GM19468 (cell line): ENCODE results near the gene SLC25A42.
"Not testable (repeated sequence)": the region's sequence is repeated elsewhere in the genome, so short reads cannot be mapped to it uniquely, and the experiment has no call there.

Experiments
- ATAC-seq: cut with Tn5 transposase; IDR thresholded peaks from one replicate; pipeline ENCODE4 v1.9.1; 2021; ENCODE audit warnings: mild to moderate bottlenecking, moderate library complexity, moderate number of reproducible peaks; ENCODE audit not compliant: unreplicated experiment; ENCODE audit errors: extremely low read depth

The SLC25A42 gene

DNA sequence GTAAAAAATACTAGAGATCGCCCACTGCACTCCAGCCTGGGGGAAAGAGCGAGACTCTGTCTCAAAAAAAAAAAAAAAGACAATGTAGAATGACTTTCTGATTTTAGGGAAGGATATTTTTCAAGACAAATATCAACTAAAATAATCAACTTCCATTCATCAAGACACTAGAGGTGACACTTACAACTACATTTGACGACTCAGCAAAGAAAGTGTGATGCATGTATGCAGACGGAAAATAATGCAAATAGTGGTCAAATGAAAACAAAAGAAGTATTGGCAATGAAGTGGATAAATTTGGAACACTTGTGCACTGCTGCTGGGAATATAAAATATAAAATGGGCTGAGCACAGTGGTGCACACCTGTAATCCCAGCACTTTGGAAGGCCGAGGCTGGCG lies 62.3 kb downstream of the SLC25A42 start:
- ATAC-seq = no peak

DNA sequence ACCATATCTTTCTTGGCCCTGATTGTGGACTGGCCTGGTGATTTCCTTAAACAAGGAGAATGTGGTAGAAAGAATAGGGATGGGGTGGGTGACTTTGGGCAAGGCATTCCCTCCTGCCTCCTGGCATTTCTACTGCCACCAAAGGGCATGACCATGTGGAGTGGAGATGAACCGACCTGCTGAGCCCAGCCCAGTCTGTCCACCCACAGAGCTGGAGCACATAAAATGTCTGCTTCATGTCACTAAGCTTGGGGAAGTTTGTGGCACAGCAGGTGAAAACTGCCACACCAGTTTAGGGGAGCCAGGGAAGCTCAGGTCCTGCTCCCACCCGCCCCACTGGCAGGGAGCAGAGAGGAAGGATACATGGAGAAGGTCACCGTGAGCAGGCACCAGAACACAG lies 68.2 kb downstream of the SLC25A42 start:
- no peak for ATAC-seq

DNA sequence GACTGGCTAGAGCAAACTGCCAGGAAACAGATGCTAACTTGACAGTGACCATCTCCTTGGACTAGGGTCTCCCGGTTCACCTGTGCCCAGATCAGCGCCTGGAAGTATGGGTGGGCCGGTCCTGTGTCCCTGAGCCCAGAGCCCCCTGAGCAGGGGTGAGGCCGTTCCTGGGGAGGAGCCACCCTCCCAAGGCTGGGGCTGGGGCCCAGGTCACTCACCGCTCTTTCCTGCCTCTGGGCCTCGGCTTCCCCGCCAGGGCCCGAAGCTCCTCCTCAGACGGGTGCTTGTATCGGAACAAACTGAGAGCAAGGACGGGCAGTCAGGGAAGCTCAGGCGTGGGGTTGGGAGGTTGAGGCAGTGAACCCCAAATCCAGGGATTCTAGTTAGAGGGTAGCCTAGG lies 69.1 kb downstream of the SLC25A42 start:
- ATAC-seq = no peak

DNA sequence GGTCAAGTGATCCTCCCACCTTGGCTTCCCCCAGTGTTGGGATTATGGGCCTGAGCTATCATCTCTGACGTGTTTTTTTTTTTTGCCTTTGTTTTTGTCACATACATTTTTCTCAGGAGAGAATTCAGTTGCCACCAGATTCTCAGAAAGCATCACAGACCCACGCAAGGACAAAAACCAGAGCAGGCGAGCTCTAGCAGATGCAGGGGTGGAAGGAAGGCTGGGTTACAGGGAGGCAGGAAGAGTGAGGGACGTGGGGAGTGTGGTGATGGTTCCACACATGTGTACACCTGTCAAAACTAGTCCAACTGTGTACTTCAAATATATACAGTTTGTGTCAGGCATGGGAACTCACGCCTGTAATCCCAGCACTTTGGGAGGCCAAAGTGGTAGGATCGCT lies 70.2 kb downstream of the SLC25A42 start:
- no peak for ATAC-seq

DNA sequence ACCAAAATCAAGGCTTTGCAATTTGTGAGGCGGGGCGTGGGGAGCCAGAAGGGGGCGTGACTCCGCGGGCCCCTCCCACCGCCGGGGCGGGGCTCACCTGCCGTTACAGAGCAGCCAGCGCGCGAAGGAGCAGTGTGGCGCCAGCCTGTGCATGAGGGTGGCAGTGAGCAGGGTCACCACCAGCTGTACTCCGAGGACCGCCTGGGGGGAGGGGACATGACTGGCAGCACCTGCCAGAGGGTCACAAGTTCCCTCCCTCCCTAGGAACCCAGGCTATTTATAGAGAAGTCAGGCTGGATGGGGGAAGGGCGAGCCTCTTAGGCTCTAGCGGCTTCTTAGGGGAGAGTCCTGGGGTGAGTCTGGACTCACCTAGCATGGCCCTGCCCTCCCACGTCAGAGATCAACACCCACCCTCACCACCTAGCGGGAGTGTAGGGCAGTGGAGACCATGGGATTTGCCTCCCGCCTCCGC lies 70.9 kb downstream of the SLC25A42 start:
- ATAC-seq = no peak

DNA sequence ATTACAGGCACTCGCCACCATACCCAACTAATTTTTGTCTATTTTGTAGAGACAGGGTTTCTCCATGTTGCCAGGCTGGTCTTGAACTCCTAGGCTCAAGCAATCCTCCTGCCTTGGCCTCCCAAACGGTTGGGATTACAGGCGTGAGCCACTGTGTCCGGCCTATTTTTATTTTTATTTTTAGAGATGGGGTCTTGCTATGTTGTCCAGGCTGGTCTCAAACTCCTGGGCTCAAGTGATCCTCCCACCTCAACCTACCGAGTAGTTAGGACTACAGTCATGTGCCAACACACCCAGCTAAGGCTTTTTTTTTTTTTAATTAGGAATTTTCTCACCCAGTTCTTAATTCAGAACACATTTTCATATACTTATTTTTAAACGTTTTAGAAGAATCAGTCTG lies 71.9 kb downstream of the SLC25A42 start:
- not testable (repeated sequence) for ATAC-seq

DNA sequence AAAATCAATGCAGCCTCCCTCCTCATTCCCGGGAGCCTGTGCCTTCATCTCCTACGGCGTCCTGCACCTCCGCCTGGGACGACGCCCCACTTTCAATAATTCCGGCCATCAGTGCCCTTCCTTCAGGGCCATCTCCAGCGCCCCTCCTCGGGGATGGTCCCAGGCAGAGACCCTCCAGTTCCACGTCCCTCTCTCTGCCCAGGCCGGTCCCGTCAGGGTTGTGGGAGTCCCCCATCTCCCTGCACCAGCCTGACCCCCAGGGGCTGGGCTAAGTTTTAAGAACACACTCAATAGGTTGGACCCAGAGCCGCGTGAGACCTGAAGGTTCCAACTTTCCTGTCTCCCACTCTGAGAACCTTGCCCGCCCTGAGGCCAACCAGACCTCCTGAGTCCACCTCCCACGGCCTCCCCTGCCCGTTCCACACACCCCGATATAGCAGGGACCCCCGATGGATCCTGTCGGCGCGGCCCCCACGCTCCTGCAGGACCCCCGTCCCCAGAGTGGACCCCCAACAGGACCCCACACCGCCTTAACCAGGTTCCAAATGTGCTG lies 73.8 kb downstream of the SLC25A42 start:
- ATAC-seq = no peak

DNA sequence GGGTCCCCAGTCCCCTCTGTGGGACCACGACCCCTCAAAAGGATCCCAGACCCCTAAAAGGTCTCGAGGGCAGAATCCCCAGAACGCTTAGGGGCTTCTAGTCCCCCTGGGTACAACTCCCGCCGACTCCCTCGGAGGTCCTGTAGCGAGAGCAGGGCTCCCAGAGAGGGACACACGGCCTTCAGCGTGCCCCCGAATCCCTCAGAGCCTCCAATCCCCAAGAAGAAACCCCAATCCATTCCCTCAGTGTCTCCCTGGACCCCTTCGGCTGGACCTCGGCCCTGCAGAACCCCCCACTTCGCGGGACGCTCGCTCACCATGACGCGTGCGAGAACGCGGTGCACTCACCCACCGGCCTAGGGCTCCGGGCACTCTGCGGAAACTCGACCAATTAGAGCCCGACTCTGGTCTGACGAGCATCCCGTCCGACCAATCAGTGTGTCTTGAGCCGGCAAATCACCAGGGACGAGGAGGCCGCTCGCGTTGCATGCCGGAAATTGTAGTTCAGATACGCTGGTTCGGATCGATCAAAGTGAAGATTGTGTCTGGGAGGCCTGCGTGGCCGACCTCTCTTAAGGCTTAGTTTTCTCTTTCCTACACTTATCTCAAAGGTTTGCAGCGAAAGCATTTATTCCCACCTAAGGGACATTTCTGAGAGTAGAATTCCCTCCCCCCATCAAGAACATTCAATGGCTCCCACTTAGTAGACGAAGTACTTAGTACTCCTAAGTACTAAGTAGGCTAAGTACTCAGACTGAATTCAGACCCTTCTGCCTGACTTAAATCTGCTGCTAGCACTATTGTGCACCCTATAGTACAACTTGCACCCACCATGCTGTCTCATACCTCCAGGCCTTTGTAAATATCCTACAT lies 74.6 kb downstream of the SLC25A42 start, which contains the start of gene TMEM161A:
TMEM161A (minus strand) TSS at position 370 of the 873 bp plus-strand sequence; CDS start at position 320, 50 bp downstream.
- peak; percentile 89 for ATAC-seq

DNA sequence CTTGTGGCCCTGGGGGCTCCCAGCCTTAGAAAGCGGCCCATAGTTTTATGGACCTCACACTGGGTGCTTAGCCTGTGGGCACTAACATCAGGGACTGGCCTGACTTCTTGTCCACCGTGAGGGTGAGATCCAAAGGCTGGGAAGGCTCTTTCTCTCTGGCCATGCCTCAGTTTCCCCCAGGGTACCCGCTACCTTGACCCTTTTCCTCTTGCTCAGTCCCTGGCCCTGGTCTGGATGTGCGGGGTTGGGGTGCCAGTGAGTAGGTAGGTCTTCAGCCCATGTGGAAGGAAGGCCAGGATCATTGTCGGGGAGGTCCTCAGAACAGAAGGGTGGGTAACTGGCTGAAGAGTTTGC lies 76.1 kb downstream of the SLC25A42 start:
- ATAC-seq = no peak

DNA sequence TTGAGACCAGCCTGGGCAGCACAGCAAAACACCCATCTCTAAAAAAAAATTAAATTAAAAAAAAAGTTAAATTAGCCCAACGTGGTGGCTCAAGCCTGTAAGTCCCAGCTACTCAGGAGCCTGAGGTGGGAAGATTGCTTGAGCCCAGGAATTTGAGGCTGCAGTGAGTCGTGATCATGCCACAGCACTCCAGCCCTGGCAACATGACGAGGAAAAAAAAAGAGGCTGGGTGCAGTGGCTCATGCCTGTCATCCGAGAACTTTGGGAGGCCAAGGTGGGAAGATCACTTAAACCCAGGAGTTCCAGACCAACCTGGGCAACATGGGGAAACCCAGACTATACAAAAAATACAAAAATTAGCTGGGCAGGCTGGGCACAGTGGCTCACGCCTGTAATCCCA lies 76.7 kb downstream of the SLC25A42 start:
- no peak for ATAC-seq

DNA sequence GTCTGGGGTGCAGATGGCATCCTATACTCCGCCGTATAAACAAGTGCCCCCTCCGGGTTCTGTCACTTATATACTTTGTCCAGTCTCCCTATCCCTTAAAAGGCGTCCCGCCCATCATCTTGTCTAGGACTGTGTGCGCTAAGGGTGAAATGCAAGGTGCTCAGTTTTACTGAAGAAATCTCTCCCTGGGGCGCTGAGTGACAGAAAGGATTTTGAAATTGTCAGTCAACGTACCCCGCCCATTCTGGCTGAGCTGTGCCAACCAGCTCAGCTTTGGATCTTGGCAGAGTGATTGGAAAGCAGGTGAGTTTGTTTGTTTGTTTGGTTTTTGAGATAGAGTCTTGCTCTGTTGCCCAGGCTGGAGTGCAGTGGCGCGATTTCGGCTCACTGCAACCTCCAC lies 78.6 kb downstream of the SLC25A42 start:
- ATAC-seq = no peak

DNA sequence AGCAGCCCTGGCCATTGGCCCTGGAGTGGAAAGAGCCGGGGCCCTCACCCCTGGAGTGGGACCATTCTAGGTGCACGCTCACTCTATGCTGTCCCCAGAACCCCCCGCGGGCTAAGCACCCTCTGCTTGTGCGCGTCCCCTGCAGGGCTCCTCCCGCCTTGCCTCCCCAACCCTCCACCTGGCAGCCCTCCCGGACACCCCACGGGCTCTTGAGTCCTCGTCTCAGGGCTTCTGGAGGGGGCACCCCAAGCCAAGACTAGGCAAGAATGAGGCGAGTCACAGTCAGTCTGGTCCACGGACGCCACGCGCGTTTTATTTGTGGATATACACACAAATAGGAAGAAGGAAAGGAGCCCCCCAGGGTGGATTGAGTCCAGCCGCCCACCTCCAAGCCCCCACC lies 81.5 kb downstream of the SLC25A42 start:
- ATAC-seq = no peak

DNA sequence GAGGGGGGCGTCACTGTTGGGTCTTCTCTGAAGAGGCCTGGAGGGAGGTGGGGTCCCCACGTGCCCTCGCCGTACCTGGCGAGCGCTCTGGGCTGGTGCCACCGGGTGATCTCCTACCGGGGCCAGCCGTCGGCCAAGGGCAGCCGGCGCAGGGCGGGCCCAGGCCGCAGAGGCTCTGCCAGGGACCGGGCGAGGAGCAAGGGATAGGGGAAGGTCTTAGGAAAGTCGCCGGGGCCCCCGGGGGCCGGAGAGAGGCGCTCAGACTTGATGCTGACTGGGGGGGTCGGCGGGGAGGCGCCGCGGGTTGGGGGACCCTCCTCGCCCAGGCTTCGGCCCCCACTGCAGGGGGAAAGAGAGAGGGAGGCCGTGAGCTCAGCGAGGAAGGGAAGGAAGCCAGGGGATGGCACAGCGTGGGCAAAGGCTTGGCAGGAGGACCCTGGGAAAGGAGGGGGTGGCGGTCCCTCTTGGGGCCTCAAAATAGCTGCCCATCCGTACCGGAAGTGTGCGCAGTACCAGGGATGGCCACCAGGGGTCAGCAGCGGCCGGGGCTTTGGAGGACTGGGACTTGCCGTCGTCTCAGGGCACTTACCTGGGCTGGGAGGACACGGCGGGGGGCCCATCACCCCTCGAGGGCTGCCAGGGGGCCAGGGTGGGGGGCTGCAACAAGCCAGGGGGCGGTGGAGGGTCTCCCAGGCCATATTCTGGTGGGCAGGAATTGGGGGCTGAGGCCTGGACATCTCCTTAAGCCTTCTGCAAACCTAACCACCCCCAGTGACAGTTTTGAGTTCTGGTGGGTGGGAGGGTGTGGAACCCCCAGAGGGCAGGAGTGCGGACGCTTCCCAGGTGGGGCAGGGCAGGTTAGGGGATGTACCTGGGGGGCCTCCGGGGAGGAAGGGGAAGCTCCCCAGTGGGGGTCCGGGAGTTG lies 82.2 kb downstream of the SLC25A42 start:
- no peak for ATAC-seq

DNA sequence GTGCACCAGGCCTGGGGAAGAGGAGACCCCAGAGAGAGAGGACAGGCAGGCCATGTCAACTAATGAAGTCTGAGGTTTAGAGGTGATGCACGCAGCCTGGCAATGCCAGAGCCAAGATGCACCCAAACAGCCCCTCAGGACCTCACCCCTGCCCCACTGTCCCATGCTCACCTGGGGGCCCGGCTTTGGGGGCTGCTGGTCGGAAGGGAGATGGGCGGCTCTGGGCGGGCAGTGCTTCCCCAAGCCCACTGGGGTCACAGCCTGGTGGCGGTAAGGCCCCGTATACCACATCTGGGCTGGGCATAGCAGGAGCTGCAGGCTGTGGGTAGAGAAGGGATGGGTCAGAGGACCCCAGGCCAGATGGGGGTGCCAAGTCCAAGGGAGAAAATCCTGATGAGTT lies 83.1 kb downstream of the SLC25A42 start:
- no peak for ATAC-seq

DNA sequence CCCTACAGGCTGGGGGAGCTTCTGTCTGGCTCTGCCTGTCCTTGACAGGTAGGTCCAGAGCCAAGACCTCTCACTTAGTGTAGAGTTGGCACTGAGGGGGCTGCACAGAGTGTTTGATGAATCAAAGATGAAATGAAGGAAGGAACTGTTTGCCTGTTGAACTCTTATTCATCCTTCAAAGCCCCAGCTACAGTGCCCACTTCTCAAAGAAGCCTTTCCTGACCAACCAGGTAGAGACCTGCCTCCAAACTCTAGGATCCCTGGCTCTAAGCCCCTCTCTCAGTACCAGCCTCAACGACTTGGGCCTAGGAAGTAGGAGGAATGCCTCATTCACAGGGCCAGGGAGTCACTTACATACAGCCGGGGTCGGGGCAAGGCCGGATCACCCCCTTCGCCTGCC lies 83.5 kb downstream of the SLC25A42 start:
- ATAC-seq = no peak

DNA sequence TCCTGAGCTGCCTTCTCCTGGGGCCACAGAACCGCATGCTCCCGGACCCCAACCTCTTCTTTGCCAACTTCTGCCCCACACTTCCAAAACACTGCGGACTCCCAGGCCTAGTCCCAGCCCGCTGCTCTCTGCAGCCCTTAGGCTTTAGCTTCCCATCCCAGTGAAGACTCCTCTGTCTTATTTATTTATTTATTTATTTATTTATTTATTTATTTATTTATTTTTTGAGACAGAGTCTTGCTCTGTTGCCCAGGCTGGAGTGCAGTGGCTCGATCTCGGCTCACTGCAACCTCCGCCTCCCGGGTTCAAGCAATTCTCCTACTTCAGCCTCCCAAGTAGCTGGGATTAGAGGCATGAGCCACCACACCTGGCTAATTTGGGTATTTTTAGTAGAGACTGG lies 84.7 kb downstream of the SLC25A42 start:
- not testable (repeated sequence) for ATAC-seq

DNA sequence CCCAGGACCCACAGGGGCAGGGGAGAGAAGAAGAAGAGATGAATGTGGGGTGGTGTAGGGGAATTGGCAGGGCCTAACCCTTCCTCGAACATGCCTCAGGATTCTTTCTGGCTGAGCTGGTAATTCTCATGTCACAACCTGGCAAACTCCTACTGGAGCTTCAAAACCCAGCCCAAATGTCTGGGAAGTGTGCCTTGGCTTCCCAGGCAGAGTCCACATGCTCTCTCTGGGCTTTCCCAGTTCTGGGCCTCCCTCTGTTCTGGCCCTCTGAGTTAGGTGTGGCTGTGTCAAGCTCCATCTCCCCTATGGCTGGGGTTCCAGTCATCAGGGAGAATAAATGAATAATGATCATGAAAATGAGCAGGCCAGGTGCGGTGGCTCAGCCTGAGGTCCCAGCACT lies 85.6 kb downstream of the SLC25A42 start:
- ATAC-seq = no peak

DNA sequence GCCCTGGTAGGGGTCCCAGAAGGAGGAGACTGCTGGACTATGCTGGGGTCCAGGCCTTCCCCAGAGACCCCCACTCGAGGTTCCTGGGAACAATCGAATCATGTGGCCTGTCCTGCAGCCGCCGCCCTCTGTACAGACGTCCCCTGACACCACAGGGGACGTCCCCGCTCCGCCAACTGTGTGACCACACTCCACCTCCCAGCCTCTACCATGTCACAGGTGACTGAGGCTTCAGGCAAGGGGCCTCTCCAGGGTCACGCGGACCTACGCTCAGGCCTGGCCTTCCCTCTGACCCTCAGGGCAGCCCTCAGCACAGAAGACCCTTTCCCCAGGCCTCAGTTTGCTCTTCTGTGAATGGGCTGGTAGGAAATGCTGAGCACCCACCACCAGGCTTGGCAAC lies 87.6 kb downstream of the SLC25A42 start:
- no peak for ATAC-seq

DNA sequence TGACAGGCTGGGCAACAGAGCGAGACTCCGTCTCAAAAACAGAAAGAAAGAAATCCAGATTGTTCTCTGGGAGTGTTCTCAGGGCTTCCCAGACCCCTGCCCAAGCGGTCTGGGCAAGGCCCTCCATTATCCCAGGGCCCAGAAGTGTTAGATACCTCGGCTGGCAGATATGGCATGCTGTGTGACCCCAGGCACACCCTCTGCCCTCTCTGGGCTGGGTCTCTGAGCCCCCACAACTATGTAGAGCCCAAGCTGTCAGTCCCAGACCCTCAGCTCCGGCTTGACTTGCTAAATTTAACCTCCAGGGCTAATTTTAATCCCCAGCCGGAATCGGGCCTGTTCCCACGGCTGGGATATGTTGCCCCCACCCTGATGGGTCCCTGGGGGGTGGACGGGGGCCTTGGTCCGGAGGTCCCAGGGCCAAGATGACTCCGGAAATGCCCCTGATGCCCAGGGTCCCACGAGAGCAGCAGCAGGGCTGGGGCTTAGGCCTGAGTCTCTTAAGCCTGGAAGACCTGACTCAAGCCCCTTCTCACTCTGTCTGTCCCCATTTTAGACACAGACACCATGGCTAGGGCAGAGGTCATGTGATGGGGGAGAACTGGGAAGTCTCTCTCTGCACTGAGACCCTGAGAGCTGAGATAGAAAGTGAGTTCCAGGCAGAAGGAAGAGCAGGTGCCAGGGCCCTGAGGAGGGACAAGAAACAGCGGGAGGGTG lies 89.0 kb downstream of the SLC25A42 start:
- no peak for ATAC-seq
